ENCODE measurements around the gene PARD6A.

Gene PARD6A

GRCh38 chr16:67662653-67663010, 1.9 kb downstream of the PARD6A start:
- H3K4me3 ChIP-seq (ENCODE audit: low read depth, low read length), result no peak overlapping the region
- DNase-seq (ENCODE audit: low read depth), result no peak
- no peak for TF ChIP-seq CTCF (IDR thresholded peaks at IDR 0.05; ENCODE audit: insufficient read depth, low read depth, low read length, missing control alignments)

GRCh38 chr16:67663151-67663876, 2.6 kb downstream of the PARD6A start:
- no peak for DNase-seq (ENCODE audit: low read depth)
- TF ChIP-seq CTCF (IDR thresholded peaks at IDR 0.05; ENCODE audit: insufficient read depth, low read depth, low read length, missing control alignments), result peak; percentile 24
- no peak overlapping the region for H3K4me3 ChIP-seq (ENCODE audit: low read depth, low read length)

- no peak overlapping the region for H3K4me3 ChIP-seq (ENCODE audit: low read depth, low read length)
- DNase-seq (ENCODE audit: low read depth), result no peak
- no peak for TF ChIP-seq CTCF (IDR thresholded peaks at IDR 0.05; ENCODE audit: insufficient read depth, low read depth, low read length, missing control alignments)
Measured at GRCh38 chr16:67663877-67664222, 3.1 kb downstream of the PARD6A start.

DNA sequence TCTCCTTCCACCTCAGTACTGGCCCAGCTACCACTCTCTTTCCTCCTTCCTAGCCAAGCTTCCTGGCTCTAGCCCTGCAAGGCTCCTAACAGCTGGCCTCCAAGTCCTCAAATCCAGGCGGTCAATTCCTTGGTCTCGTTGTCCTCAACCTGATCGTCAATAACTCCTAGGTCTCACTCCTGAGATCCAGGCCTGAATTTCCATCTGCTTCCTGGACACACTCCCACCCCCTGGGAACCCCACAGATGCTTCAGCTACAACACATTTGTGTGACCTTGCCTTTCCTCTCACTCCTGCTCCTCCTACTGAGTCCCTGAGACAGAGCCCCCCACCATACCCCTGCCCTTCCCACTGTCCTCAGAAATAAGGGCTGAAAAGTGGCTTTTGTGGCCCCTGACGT, 3.5 kb downstream of the PARD6A start:
- DNase-seq (ENCODE audit: low read depth), result no peak
- no peak overlapping the region for H3K4me3 ChIP-seq (ENCODE audit: low read depth, low read length)
- no peak for TF ChIP-seq CTCF (IDR thresholded peaks at IDR 0.05; ENCODE audit: insufficient read depth, low read depth, low read length, missing control alignments)

DNA sequence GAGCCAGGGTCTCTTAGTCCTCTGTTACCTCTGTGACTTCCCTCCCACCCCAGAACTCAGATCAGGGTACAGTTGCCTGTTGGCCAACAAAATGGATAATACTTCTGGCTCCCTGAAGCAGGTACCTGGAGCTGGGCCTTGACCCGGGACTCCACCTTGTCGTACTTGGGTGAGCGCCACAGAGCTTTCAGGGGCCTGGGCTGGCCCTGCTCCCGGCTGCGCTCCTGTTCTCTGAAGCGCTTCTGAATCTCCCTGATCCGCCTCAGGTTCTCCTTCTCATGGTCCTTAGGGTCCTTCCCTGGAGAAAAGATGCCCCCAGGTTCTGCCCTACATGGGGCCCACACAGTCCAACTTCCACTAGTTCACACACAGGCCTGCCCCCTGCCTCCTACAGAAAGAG, 4.1 kb downstream of the PARD6A start:
- no peak for TF ChIP-seq CTCF (IDR thresholded peaks at IDR 0.05; ENCODE audit: insufficient read depth, low read depth, low read length, missing control alignments)
- H3K4me3 ChIP-seq (ENCODE audit: low read depth, low read length), result no peak overlapping the region

DNA sequence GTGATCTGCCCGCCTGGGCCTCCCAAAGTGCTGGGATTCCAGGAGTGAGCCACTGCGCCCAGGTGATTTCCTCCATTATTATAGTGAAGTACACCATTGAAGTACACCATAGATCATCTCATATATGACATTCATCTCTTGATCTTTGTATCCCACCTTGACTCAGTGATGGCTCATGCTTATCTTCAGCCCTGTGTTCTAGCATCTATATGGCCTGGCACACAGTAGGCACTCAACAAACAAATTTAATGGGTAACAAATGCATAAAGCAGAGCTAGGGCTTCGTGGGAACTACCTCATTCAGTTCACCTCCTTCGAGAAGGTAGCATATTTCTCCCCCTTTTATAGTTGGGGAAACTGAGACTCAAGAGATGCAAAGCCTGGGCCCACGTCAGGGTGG, 4.8 kb downstream of the PARD6A start:
- H3K4me3 ChIP-seq (ENCODE audit: low read depth, low read length), result peak overlapping the region; percentile 69
- no peak for TF ChIP-seq CTCF (IDR thresholded peaks at IDR 0.05; ENCODE audit: insufficient read depth, low read depth, low read length, missing control alignments)
- DNase-seq (ENCODE audit: low read depth), result no peak

More for the DNA sequence above, 4.1 kb downstream of the PARD6A start:
- DNase-seq (ENCODE audit: low read depth), result no peak

GRCh38 chr16:67666032-67666551, 5.3 kb downstream of the PARD6A start:
- peak overlapping the region; percentile 69 for H3K4me3 ChIP-seq (ENCODE audit: low read depth, low read length)
- no peak for TF ChIP-seq CTCF (IDR thresholded peaks at IDR 0.05; ENCODE audit: insufficient read depth, low read depth, low read length, missing control alignments)
- no peak for DNase-seq (ENCODE audit: low read depth)

Data from GM12865 (cell line).